ENCODE measurements around the gene MT2A. TPM values are rescaled to one million over a fixed set of nuclear protein-coding genes. Genes with fewer than 3 reads are reported as not detected.
A peak's percentile ranks its signal among the peaks of the same experiment; 100 is the strongest.

The MT2A gene
- total and polyA plus RNA-seq, 2 of the 13 experiments (the other 11 are each of a cell fraction or from before 2014, with no cell fraction given) = 135 to 371 TPM

GRCh38 chr16:56606476-56607108 lies 1.8 kb upstream of the MT2A start (continued):
- TF ChIP-seq ZNF770 (CRISPR knock-in tag; IDR thresholded peaks at IDR 0.05) (no peak), FLYWCH1 (CRISPR knock-in tag; IDR thresholded peaks at IDR 0.05) (no peak), YEATS2 (CRISPR knock-in tag; IDR thresholded peaks at IDR 0.05; ENCODE audit: borderline replicate concordance) (no peak), LBX2 (CRISPR knock-in tag; IDR thresholded peaks at IDR 0.05; ENCODE audit: borderline replicate concordance) (no peak), ZNF614 (CRISPR knock-in tag; IDR thresholded peaks at IDR 0.05; ENCODE audit: borderline replicate concordance) (0 out of 2 replicates have a peak, but pooled peaks have one; percentile 13), JARID2 (CRISPR knock-in tag; IDR thresholded peaks at IDR 0.05; ENCODE audit: insufficient replicate concordance) (no peak), ZNF609 (CRISPR knock-in tag; IDR thresholded peaks at IDR 0.05; ENCODE audit: borderline replicate concordance) (no peak), ZBTB10 (CRISPR knock-in tag; IDR thresholded peaks at IDR 0.05; ENCODE audit: borderline replicate concordance) (no peak), MLXIP (CRISPR knock-in tag; IDR thresholded peaks at IDR 0.05; ENCODE audit: borderline replicate concordance) (no peak)
